Measurements from ENCODE around the gene TCP11L2. TPM values are rescaled to one million over a fixed set of nuclear protein-coding genes. Genes with fewer than 3 reads are reported as not detected.

Gene TCP11L2
- total and polyA plus RNA-seq, 9 of the 15 experiments (the other 6 are each of a cell fraction or from before 2014, with no cell fraction given) = 0.39 to 4.5 (median 1.3) TPM

- TF ChIP-seq MAFF (IDR thresholded peaks at IDR 0.05; ENCODE audit: low read length) (peak; percentile 18; the same call in 1 of the 2 replicates), HLTF (IDR thresholded peaks at IDR 0.05) (no peak), GABPB2 (CRISPR knock-in tag; conservative IDR thresholded peaks at IDR 0.05) (no peak), SRSF1 (IDR thresholded peaks at IDR 0.05; ENCODE audit: low read depth, low read length) (no peak)
Measured at GRCh38 chr12:106321139-106321850, 18.8 kb downstream of the TCP11L2 start (continued).

GRCh38 chr12:106323537-106323936 is 21.0 kb downstream of the TCP11L2 start:
- DNase-seq (ENCODE audit: extremely low read depth in 1 of 4, low spot score in 3 of 4) (no peak), FAIRE-seq (no peak), ATAC-seq (no peak)
- CTCF ChIA-PET (ENCODE audit: low intra/inter-chr PET ratio) = no interaction called here
- in situ Hi-C loops (cut with MboI) (no loop called here), intact Hi-C loops (cut with micrococcal nuclease) (no loop called here)
- H4K20me1 ChIP-seq (replicated peaks; ENCODE audit: control insufficient read depth, insufficient read depth, low read length) = no peaks in the 10 kb centered on the region
- H3K4me3 ChIP-seq = no peak overlapping the region
- no peaks in the 10 kb centered on the region for H3K9me1 ChIP-seq (ENCODE audit: control insufficient read depth, insufficient read depth, low read length)
- 55% methylated on average over 2 of the region's 2 CpGs for WGBS (ENCODE audit: insufficient coverage, low coverage, missing lambda C conversion rate)
- H3K36me3 ChIP-seq (ENCODE audit: control insufficient read depth, insufficient read depth, low read length) = no peaks in the 10 kb centered on the region
- H2AFZ ChIP-seq (ENCODE audit: low read depth, low read length) = no peak overlapping the region
- no peak overlapping the region for H3K9ac ChIP-seq (ENCODE audit: insufficient read depth in 1 of 2, low read depth in 2 of 2, low read length in 2 of 2)
- no peak overlapping the region for H3K27ac ChIP-seq (ENCODE audit: extremely low read depth, low read depth, low read length)
- peaks cover 2 to 5% of the 10 kb centered on the region in 2 experiments; a peak in 1 of 5 replicates for H3K27me3 ChIP-seq (ENCODE audit: control insufficient read depth in 2 of 2, insufficient read depth in 2 of 2, low read length in 2 of 2)
- POLR2A ChIA-PET = no interaction called here
- H3K4me1 ChIP-seq (replicated peaks in 1 of 2; ENCODE audit: control insufficient read depth in 2 of 2, insufficient read depth in 2 of 2, low read length in 2 of 2) = no peaks in the 10 kb centered on the region
- H3K4me2 ChIP-seq (ENCODE audit: insufficient read depth, low read length) = no peak overlapping the region
- no peaks in the 10 kb centered on the region for H3K79me2 ChIP-seq (ENCODE audit: control insufficient read depth, insufficient read depth, low read length)
- no TSS peak for BruUV-seq (replicated peaks)
- no peaks in the 10 kb centered on the region for H3K9me3 ChIP-seq (replicated peaks; ENCODE audit: control insufficient read depth, insufficient read depth, low read depth, low read length)
- TF ChIP-seq ZBED1 (IDR thresholded peaks at IDR 0.05) = no peak
- TF ChIP-seq CREM (IDR thresholded peaks at IDR 0.05; ENCODE audit: low read depth) = no peak
- TF ChIP-seq RFX5 (IDR thresholded peaks at IDR 0.05; ENCODE audit: low read depth, low read length) = no peak
- TF ChIP-seq E2F5 (CRISPR knock-in tag; IDR thresholded peaks at IDR 0.05) = no peak
- no peak for TF ChIP-seq ZNF507 (tag; conservative IDR thresholded peaks at IDR 0.05)
- TF ChIP-seq NFATC3 (IDR thresholded peaks at IDR 0.05) = no peak
- TF ChIP-seq PRDM10 (IDR thresholded peaks at IDR 0.05; ENCODE audit: partially characterized antibody) = no peak
- TF ChIP-seq HSF4 (CRISPR knock-in tag; IDR thresholded peaks at IDR 0.05; ENCODE audit: borderline replicate concordance) = no peak
- TF ChIP-seq GABPB2 (CRISPR knock-in tag; conservative IDR thresholded peaks at IDR 0.05) = no peak
- no peak for TF ChIP-seq CHD2 (IDR thresholded peaks at IDR 0.05; ENCODE audit: low read depth, low read length)
- TF ChIP-seq SMARCC2 (IDR thresholded peaks at IDR 0.05; ENCODE audit: low read depth) = no peak
- TF ChIP-seq CBFA2T3 (IDR thresholded peaks at IDR 0.05) = no peak
